Stomach (tissue), 4 donors: ENCODE results near the gene APBA3.

Experiments
- POLR2AphosphoS5 ChIP-seq, 3 donors: sonication (generic); formaldehyde crosslinking; IDR thresholded peaks; one replicate each; pipeline ENCODE4 v1.6.1; 2016; ENCODE audit warnings: antibody characterized with exemption in 3 of 3
- TF ChIP-seq, protein P1 (sequence below), 7 experiments: fragments of 450-650 bp in 4 of 7; fragments of 200-600 bp in 3 of 7; sonication (generic) in 3 of 7; IDR thresholded peaks; one replicate each; pipeline ENCODE4 v1.5.1; 2016 to 2019; ENCODE audit warnings: antibody characterized with exemption in 7 of 7, control low read depth in 2 of 7, mild to moderate bottlenecking in 1 of 7

DNA sequence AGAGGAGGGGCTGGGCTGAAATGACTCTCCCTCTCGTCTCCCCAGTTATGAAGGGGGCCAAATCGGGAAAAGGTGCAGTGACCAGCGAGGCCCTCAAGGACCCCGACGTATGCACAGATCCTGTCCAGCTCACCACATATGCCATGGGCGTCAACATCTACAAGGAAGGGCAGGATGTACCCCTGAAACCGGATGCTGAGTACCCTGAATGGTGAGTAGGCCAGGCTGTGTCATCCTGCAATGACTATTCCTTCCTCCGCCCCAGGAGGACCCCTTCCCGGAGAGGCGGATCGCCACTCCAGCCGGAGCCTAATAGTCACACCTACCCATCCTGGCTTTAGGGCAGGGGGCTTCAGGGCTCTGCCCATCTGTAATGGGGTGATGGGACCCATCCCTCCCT lies 3.6 kb upstream of the APBA3 start:
- TF ChIP-seq, protein P1, sequence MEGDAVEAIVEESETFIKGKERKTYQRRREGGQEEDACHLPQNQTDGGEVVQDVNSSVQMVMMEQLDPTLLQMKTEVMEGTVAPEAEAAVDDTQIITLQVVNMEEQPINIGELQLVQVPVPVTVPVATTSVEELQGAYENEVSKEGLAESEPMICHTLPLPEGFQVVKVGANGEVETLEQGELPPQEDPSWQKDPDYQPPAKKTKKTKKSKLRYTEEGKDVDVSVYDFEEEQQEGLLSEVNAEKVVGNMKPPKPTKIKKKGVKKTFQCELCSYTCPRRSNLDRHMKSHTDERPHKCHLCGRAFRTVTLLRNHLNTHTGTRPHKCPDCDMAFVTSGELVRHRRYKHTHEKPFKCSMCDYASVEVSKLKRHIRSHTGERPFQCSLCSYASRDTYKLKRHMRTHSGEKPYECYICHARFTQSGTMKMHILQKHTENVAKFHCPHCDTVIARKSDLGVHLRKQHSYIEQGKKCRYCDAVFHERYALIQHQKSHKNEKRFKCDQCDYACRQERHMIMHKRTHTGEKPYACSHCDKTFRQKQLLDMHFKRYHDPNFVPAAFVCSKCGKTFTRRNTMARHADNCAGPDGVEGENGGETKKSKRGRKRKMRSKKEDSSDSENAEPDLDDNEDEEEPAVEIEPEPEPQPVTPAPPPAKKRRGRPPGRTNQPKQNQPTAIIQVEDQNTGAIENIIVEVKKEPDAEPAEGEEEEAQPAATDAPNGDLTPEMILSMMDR (IDR thresholded peaks at IDR 0.05) = no peak
- no peak for TF ChIP-seq POLR2AphosphoS5 (IDR thresholded peaks at IDR 0.05)
